ENCODE results near the gene CENPT. TPM values are rescaled to one million over a fixed set of nuclear protein-coding genes. Genes with fewer than 3 reads are reported as not detected.
A peak's percentile ranks its signal among the peaks of the same experiment; 100 is the strongest.

Gene CENPT
- total RNA-seq, 1 experiment from 2014 or later, result 33.8 TPM

DNA sequence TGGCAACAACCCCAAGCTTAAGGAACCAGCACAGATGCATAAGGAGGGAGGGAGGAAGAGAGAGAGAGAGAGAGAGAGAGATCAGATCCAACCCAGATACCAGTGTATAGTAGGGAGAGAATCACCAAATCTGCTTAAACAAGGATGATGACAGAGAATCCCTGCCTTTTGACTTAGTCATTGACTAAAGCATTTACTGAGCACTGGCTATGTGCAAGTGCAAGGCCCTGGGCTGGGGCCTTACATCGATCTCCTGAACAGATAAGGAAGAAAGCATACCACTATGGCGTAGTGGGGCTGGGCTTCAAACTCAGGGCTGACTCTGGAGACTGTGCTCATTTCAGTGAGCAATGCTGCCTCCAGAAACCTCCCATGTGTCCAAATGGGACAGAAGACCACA lies 25.0 kb downstream of the CENPT start:
- no peaks in the 10 kb centered on the region for H3K9me2 ChIP-seq (ENCODE audit: insufficient read depth)
- no peaks in the 10 kb centered on the region for H3K27me3 ChIP-seq (ENCODE audit: insufficient read depth, low read depth)
- H3K79me2 ChIP-seq (ENCODE audit: low read depth), result no peaks in the 10 kb centered on the region
- H3K9me3 ChIP-seq (ENCODE audit: insufficient read depth, low read depth), result no peaks in the 10 kb centered on the region
- POLR2A ChIA-PET (ENCODE audit: unreplicated experiment), result no interaction called here
- H3K36me3 ChIP-seq (ENCODE audit: low read depth), result no peaks in the 10 kb centered on the region
- no peaks in the 10 kb centered on the region for H4K20me1 ChIP-seq (ENCODE audit: insufficient read depth)
- DNase-seq, result peak in 1 of 2 experiments; percentile 54
- no peak overlapping the region for H3K4me3 ChIP-seq
- no peak overlapping the region for H3K4me2 ChIP-seq
- CTCF ChIA-PET, result no interaction called here
- intact Hi-C loops (cut with micrococcal nuclease; ENCODE audit: unreplicated experiment), result no loop called here
- no peak overlapping the region for H3K27ac ChIP-seq
- H2AFZ ChIP-seq, result no peak overlapping the region
- no peaks in the 10 kb centered on the region for H3F3A ChIP-seq (ENCODE audit: insufficient read depth, low read depth)
- TF ChIP-seq, protein P1, sequence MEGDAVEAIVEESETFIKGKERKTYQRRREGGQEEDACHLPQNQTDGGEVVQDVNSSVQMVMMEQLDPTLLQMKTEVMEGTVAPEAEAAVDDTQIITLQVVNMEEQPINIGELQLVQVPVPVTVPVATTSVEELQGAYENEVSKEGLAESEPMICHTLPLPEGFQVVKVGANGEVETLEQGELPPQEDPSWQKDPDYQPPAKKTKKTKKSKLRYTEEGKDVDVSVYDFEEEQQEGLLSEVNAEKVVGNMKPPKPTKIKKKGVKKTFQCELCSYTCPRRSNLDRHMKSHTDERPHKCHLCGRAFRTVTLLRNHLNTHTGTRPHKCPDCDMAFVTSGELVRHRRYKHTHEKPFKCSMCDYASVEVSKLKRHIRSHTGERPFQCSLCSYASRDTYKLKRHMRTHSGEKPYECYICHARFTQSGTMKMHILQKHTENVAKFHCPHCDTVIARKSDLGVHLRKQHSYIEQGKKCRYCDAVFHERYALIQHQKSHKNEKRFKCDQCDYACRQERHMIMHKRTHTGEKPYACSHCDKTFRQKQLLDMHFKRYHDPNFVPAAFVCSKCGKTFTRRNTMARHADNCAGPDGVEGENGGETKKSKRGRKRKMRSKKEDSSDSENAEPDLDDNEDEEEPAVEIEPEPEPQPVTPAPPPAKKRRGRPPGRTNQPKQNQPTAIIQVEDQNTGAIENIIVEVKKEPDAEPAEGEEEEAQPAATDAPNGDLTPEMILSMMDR (conservative IDR thresholded peaks at IDR 0.05), result no peak
- TF ChIP-seq EZH2 (IDR thresholded peaks at IDR 0.05; ENCODE audit: low read depth), result no peak
- no TSS peak for BruUV-seq (replicated peaks)
- 0 out of 2 replicates have a peak, but pooled peaks cover 4% of the 10 kb centered on the region for H3K4me1 ChIP-seq (replicated peaks; ENCODE audit: insufficient read depth)

DNA sequence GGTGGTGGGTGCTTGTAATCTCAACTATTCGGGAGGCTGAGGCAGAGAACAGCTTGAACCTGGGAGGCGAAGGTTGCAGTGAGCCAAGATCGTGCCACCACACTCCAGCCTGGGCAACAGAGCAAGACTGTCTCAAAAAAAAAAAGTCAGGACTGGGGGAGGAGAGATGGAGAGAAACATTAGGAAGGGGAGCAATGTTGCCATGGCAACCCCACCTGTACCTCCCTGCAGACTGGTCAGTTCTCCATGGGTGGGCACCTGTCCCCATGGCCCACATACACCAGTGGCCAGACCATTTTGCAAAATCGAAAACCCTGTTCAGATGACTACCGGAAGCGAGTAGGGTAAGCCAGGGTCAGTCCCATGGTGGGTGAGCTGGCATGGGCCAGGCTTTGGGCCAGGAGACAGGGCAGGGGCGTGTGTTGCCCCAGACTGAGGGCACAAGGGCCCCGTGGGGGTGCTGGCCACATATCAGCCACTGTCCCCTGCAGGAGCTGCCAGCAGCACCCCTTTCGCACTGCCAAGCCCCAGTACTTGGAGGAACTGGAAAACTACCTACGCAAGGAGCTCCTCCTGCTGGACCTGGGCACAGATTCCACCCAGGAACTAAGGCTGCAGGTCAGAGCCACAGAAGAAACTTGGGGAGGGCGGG lies 26.8 kb downstream of the CENPT start:
- H2AFZ ChIP-seq, result no peak overlapping the region
- no peak for DNase-seq
- H3K36me3 ChIP-seq (ENCODE audit: low read depth), result no peaks in the 10 kb centered on the region
- POLR2A ChIA-PET (ENCODE audit: unreplicated experiment), result no interaction called here
- H3K9me3 ChIP-seq (ENCODE audit: insufficient read depth, low read depth), result no peaks in the 10 kb centered on the region
- no peaks in the 10 kb centered on the region for H3F3A ChIP-seq (ENCODE audit: insufficient read depth, low read depth)
- intact Hi-C loops (cut with micrococcal nuclease; ENCODE audit: unreplicated experiment), result no loop called here
- H3K27ac ChIP-seq, result no peak overlapping the region
- no TSS peak for BruUV-seq (replicated peaks)
- no peaks in the 10 kb centered on the region for H4K20me1 ChIP-seq (ENCODE audit: insufficient read depth)
- no peaks in the 10 kb centered on the region for H3K27me3 ChIP-seq (ENCODE audit: insufficient read depth, low read depth)
- H3K9me2 ChIP-seq (ENCODE audit: insufficient read depth), result no peaks in the 10 kb centered on the region
- H3K79me2 ChIP-seq (ENCODE audit: low read depth), result no peaks in the 10 kb centered on the region
- H3K4me3 ChIP-seq, result no peak overlapping the region
- 0 out of 2 replicates have a peak, but pooled peaks cover 4% of the 10 kb centered on the region for H3K4me1 ChIP-seq (replicated peaks; ENCODE audit: insufficient read depth)
- TF ChIP-seq, protein P1 (conservative IDR thresholded peaks at IDR 0.05), result no peak
- no peak for TF ChIP-seq EZH2 (IDR thresholded peaks at IDR 0.05; ENCODE audit: low read depth)
- H3K4me2 ChIP-seq, result no peak overlapping the region
- CTCF ChIA-PET, result interaction anchor here (0.5 to 0.7 kb wide), 2 partner anchors 14 to 148 kb away, joined by 3 to 5 read pairs; partner anchors contain the start of gene TSNAXIP1

DNA sequence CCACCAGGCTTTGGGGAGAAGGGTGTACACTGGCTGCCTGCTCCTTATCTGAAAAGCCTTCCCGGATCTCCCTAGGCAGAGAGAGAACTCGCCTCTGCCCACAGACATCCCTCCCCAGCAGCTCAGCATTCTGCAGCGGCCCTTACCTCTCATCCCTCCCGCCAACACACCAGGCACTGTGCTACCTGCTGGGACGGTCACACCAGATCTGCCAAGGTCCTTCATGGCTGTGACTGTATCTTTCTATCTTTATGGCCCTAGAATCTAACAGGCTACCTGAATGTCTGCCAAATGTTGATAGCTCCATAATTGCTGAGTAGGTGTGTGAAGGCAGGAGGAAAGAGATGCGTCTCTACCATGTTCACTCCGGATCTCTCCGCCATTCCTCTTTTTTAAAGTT lies 32.9 kb downstream of the CENPT start:
- intact Hi-C loops (cut with micrococcal nuclease; ENCODE audit: unreplicated experiment), result no loop called here
- Histone ChIP-seq H3K9me2 (ENCODE audit: insufficient read depth) (no peaks in the 10 kb centered on the region), H2AFZ (no peak overlapping the region), H3K27ac (no peak overlapping the region), H3F3A (ENCODE audit: insufficient read depth, low read depth) (no peaks in the 10 kb centered on the region), H3K4me2 (no peak overlapping the region), H4K20me1 (ENCODE audit: insufficient read depth) (no peaks in the 10 kb centered on the region), H3K4me1 (replicated peaks; ENCODE audit: insufficient read depth) (0 out of 2 replicates have a peak, but pooled peaks cover 4% of the 10 kb centered on the region), H3K9me3 (ENCODE audit: insufficient read depth, low read depth) (no peaks in the 10 kb centered on the region), H3K4me3 (no peak overlapping the region), H3K27me3 (ENCODE audit: insufficient read depth, low read depth) (no peaks in the 10 kb centered on the region), H3K79me2 (ENCODE audit: low read depth) (no peaks in the 10 kb centered on the region), H3K36me3 (ENCODE audit: low read depth) (no peaks in the 10 kb centered on the region)
- no TSS peak for BruUV-seq (replicated peaks)
- no peak for DNase-seq
- CTCF ChIA-PET, result no interaction called here
- TF ChIP-seq EZH2 (IDR thresholded peaks at IDR 0.05; ENCODE audit: low read depth), result no peak
- TF ChIP-seq, protein P1 (conservative IDR thresholded peaks at IDR 0.05), result no peak
- POLR2A ChIA-PET (ENCODE audit: unreplicated experiment), result no interaction called here

Data from PC-9 (cell line).